ENCODE data around the gene SLC39A2.

DNA sequence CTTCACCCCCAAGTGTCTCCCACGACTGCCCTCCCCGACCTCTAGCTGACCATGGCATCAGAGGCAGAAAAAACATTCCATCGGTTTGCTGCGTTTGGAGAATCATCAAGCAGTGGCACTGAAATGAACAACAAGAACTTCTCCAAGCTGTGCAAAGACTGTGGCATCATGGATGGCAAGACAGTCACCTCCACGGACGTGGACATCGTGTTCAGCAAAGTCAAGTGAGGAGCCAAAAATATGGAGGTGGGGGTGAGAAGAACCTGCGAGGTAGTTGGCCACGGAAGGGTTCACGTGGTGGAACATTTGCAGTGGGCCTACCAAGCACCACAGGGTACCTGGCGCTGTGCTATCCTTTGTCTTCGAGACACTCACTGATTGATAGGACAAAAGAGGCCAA, 31.4 kb downstream of the SLC39A2 start:
- TF ChIP-seq, protein P1, sequence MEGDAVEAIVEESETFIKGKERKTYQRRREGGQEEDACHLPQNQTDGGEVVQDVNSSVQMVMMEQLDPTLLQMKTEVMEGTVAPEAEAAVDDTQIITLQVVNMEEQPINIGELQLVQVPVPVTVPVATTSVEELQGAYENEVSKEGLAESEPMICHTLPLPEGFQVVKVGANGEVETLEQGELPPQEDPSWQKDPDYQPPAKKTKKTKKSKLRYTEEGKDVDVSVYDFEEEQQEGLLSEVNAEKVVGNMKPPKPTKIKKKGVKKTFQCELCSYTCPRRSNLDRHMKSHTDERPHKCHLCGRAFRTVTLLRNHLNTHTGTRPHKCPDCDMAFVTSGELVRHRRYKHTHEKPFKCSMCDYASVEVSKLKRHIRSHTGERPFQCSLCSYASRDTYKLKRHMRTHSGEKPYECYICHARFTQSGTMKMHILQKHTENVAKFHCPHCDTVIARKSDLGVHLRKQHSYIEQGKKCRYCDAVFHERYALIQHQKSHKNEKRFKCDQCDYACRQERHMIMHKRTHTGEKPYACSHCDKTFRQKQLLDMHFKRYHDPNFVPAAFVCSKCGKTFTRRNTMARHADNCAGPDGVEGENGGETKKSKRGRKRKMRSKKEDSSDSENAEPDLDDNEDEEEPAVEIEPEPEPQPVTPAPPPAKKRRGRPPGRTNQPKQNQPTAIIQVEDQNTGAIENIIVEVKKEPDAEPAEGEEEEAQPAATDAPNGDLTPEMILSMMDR (IDR thresholded peaks at IDR 0.05) = no peak
- TF ChIP-seq POLR2A (IDR thresholded peaks at IDR 0.05) = no peak

Measured in testis (tissue), 2 donors.